Cardiac muscle cell (in vitro differentiated cells and primary cell): ENCODE results near the gene SIL1. TPM values are rescaled to one million over a fixed set of nuclear protein-coding genes. Genes with fewer than 3 reads are reported as not detected.
A peak's percentile ranks its signal among the peaks of the same experiment; 100 is the strongest.

Experiments used
- DNase-seq, 2 donors: peaks; one replicate each; pipeline versions ENCODE4 v3.0.0 to v3.0.0-alpha.2; 2010 to 2017; ENCODE audit warnings: low read depth in 1 of 2, low spot score in 1 of 2
- H3K27ac ChIP-seq: fragments of 200-600 bp; sonication (generic); 2 replicates; pipeline ENCODE4 v1.5.1; 2016
- H3K27me3 ChIP-seq: fragments of 200-600 bp; sonication (generic); 2 replicates; pipeline ENCODE4 v1.6.0; 2016; ENCODE audit warnings: control low read depth
- H3K36me3 ChIP-seq: fragments of 200-600 bp; sonication (generic); 2 replicates; pipeline ENCODE4 v1.5.1; 2016; ENCODE audit warnings: control low read depth
- H3K4me1 ChIP-seq: fragments of 200-600 bp; sonication (generic); 2 replicates; pipeline ENCODE4 v1.8.1; 2017; ENCODE audit warnings: low read depth, mild to moderate bottlenecking, mixed run types
- H3K4me3 ChIP-seq: fragments of 200-600 bp; sonication (generic); 2 replicates; pipeline ENCODE4 v1.5.1; 2016; ENCODE audit warnings: mild to moderate bottlenecking
- H3K9me3 ChIP-seq: fragments of 200-600 bp; sonication (generic); 2 replicates; pipeline ENCODE4 v1.5.1; 2017; ENCODE audit warnings: low read depth, mild to moderate bottlenecking, control low read depth
- CTCF ChIP-seq: IDR thresholded peaks from 2 replicates; pipeline ENCODE4 v1.5.1; 2012; ENCODE audit warnings: low read depth, mild to moderate bottlenecking, low read length
- polyA plus RNA-seq: library from polyadenylated mRNA; unstranded; fragments of >200 nt; fragmentation: Nextera tagmentation; extraction: Ambion mirVana; gene quantifications from 2 replicates; pipeline ENCODE4 v1.2.1, GENCODE V29; 2016
- total RNA-seq: library from RNA; depleted of rRNA; stranded (reverse); fragments of >200 nt; gene quantifications from 2 replicates; pipeline ENCODE4 v1.2.3, GENCODE V29; 2016

Gene SIL1
- total and polyA plus RNA-seq, 2 experiments from 2014 or later = 40.5 to 49.8 TPM

- Histone ChIP-seq H3K36me3 (no peaks in the 10 kb centered on the region), H3K9me3 (no peaks in the 10 kb centered on the region), H3K27me3 (no peaks in the 10 kb centered on the region), H3K4me3 (no peak overlapping the region), H3K27ac (peak overlapping the region; percentile 45), H3K4me1 (peaks cover 19% of the 10 kb centered on the region)
- DNase-seq = no peak
- TF ChIP-seq CTCF = no peak
Measured at GRCh38 chr5:138955013-138955660, 243.0 kb downstream of the SIL1 start.

DNA sequence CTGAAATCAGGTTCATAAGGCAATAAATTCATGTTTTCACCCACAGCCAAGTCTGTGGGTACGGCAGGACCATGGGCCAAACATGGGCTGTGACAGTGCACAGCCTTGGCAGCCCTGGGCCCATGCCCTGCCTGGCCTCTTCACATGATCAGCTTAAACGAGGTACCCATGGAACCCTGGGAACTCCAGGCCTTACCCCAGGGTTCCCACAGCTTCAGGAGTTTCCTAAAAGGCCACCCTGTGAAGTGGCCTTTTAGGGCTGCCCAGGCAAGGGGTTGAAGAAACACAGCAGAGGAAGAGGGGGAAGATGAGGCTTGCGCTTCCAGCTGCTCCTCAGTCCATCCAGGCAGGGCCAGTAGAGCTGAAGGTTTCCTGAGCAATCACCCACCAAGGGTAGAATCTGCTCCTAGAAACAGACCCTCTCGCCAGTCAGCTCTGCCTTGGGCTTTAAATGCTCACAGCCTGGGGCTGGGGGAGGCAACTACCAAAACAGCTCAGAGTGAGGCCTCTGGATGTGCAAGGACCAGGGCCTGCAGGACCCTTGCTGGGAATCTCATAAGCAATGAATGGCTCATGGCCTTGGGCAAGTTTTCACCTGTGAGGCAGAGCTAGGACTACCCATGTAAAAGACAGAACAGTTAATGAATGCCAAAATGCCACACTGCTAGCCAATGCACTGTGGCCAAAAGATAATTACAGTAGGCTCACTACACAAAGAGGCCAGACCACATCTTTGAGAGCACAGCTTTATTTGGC, 243.7 kb downstream of the SIL1 start:
- peaks cover 19% of the 10 kb centered on the region for H3K4me1 ChIP-seq

DNA sequence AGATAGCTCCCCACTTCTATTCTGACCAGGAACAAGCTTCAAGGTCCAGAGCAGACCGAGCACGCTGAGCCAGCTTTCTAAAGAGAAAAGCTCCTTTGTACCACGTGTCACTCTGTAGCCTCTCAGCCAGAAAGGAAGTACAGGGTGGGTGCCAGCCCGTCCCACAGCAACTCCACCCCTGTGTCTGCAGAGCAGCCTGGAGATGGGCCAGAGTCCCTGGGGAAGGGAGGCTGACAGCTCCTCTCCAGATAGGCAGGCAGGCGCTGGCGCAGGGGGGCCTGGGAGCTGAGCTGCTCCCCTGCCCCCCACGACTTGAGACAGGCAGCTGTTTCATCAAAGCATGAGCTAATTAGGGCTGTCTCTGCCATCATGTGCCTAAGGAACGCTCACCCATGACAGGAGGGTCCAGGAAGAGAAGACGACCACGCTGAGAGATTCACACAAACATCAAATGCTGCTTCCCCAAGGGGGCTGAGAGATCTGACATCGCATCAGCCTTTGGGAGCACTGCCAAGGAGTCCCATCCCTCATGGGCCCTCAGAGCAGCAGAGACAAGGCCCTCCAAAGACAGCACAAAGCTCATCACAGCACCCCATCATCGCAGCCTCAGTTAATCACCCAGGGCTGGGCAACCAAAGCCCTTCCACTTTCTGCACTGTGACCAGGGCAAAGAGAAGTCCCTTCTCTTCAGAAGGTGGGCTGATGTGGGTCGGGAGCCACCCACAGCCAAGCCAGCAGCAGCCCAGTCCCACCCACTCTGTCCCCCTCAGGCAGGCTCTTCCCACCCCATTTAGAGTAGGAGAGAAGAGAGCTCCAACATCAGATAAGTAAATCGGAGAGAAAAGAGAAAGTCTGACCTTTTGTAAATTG, 244.5 kb downstream of the SIL1 start:
- no peak overlapping the region for H3K4me3 ChIP-seq
- no peaks in the 10 kb centered on the region for H3K9me3 ChIP-seq
- peaks cover 24% of the 10 kb centered on the region for H3K4me1 ChIP-seq
- TF ChIP-seq CTCF = no peak
- no peaks in the 10 kb centered on the region for H3K27me3 ChIP-seq
- no peaks in the 10 kb centered on the region for H3K36me3 ChIP-seq
- peak overlapping the region; percentile 46 for H3K27ac ChIP-seq
- peak; percentile 62 to 78 for DNase-seq

More for the DNA sequence above, 243.7 kb downstream of the SIL1 start:
- DNase-seq = no peak
- Histone ChIP-seq H3K9me3 (no peaks in the 10 kb centered on the region), H3K27me3 (no peaks in the 10 kb centered on the region), H3K36me3 (no peaks in the 10 kb centered on the region), H3K4me3 (no peak overlapping the region), H3K27ac (peak overlapping the region; percentile 45)
- no peak for TF ChIP-seq CTCF

GRCh38 chr5:138952962-138953361, 245.2 kb downstream of the SIL1 start:
- H3K9me3 ChIP-seq = no peaks in the 10 kb centered on the region
- no peak overlapping the region for H3K4me3 ChIP-seq
- TF ChIP-seq CTCF = no peak
- peaks cover 30% of the 10 kb centered on the region for H3K4me1 ChIP-seq
- H3K27me3 ChIP-seq = no peaks in the 10 kb centered on the region
- H3K36me3 ChIP-seq = no peaks in the 10 kb centered on the region
- no peak for DNase-seq
- peak overlapping the region; percentile 46 for H3K27ac ChIP-seq

DNA sequence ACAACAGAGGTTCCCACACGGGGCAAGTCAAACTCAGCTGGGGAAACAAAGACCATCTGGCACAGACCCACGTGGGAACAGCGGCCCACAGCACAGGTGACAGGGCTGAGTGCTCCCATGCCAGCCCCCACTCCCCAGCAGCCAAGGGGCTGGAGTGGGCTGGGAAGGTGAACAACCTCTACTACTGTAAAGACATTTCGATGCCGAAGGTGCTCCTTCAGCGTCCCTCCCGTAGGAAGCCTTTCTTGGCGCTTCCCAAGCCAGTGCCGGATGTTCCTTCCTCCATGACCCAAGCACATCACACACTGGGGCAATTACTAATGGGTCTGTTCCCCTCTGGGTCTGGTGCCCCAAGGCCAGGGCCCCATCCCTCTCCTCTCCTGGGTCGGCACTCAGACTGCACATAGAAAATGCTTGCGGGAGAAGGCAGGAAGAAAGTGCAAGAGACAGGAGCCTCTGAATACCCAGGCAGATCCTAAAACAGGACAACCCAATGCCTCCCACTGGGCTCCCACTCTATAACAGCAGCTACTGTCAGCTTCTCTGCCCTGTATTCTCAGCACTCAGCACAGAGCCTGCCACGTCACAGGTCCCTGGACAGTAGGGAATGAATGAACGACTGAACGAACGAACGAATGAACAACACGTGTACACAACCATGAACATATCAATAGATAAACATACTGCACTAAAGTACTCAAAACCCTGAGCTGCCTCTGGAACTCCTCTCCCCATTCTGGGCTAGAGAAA, 246.0 kb downstream of the SIL1 start:
- H3K4me3 ChIP-seq = no peak overlapping the region
- no peak for TF ChIP-seq CTCF
- no peak overlapping the region for H3K27ac ChIP-seq
- DNase-seq = no peak
- H3K9me3 ChIP-seq = no peaks in the 10 kb centered on the region
- no peaks in the 10 kb centered on the region for H3K36me3 ChIP-seq
- no peaks in the 10 kb centered on the region for H3K27me3 ChIP-seq
- H3K4me1 ChIP-seq = peaks cover 38% of the 10 kb centered on the region
